Uterus (tissue), 2 donors: ENCODE data around the gene PUS10.
"Not testable (repeated sequence)": the region's sequence is repeated elsewhere in the genome, so short reads cannot be mapped to it uniquely, and the experiment has no call there.

Experiments used
- POLR2A ChIP-seq, 2 donors: fragments of 450-650 bp; IDR thresholded peaks; one replicate each; pipeline ENCODE4 v1.6.1; 2016; ENCODE audit warnings: antibody characterized with exemption in 2 of 2, mild to moderate bottlenecking in 1 of 2, moderate library complexity in 1 of 2
- TF ChIP-seq, protein P1 (sequence below), 4 experiments: fragments of 200-600 bp in 2 of 4; fragments of 450-650 bp in 2 of 4; sonication (generic) in 2 of 4; IDR thresholded peaks; one replicate each; pipeline ENCODE4 v1.5.1; 2016 to 2019; ENCODE audit warnings: antibody characterized with exemption in 4 of 4, mild to moderate bottlenecking in 2 of 4, moderate library complexity in 1 of 4

- not testable (repeated sequence) for TF ChIP-seq POLR2A (IDR thresholded peaks at IDR 0.05)
- TF ChIP-seq, protein P1, sequence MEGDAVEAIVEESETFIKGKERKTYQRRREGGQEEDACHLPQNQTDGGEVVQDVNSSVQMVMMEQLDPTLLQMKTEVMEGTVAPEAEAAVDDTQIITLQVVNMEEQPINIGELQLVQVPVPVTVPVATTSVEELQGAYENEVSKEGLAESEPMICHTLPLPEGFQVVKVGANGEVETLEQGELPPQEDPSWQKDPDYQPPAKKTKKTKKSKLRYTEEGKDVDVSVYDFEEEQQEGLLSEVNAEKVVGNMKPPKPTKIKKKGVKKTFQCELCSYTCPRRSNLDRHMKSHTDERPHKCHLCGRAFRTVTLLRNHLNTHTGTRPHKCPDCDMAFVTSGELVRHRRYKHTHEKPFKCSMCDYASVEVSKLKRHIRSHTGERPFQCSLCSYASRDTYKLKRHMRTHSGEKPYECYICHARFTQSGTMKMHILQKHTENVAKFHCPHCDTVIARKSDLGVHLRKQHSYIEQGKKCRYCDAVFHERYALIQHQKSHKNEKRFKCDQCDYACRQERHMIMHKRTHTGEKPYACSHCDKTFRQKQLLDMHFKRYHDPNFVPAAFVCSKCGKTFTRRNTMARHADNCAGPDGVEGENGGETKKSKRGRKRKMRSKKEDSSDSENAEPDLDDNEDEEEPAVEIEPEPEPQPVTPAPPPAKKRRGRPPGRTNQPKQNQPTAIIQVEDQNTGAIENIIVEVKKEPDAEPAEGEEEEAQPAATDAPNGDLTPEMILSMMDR (IDR thresholded peaks at IDR 0.05): not testable (repeated sequence)
Observed at GRCh38 chr2:60932061-60932460, 86.0 kb downstream of the PUS10 start.
